Measurements from ENCODE around the gene TMEM243. TPM values are rescaled to one million over a fixed set of nuclear protein-coding genes. Genes with fewer than 3 reads are reported as not detected.

Gene TMEM243
- polyA plus RNA-seq, 2 of the 4 experiments (the other 2 are of a cell fraction), result 23.7 to 36.1 TPM

GRCh38 chr7:87154166-87154565 is 65.4 kb downstream of the TMEM243 start:
- WGBS (ENCODE audit: missing lambda C conversion rate), result 44% methylated on average over 2 of the region's 2 CpGs
- Histone ChIP-seq H3K4me3 (peak overlapping the region; percentile 61), H3K4me2 (peak overlapping the region; percentile 92), H3K9me3 (no peaks in the 10 kb centered on the region), H3K27ac (peak overlapping the region; percentile 26 to 90; a peak in 3 of 6 replicates), H3K4me1 (peaks cover 36% of the 10 kb centered on the region)
- POLR2A ChIA-PET, result interaction anchor here (0.8 to 2.3 kb wide), 2 partner anchors 8 to 9 kb away, joined by 3 to 14 read pairs; no protein-coding TSS in a partner anchor
- FAIRE-seq, result no peak
- no peak for DNase-seq (ENCODE audit: low read depth in 1 of 2, low spot score in 1 of 2)
- CTCF ChIA-PET, result interaction anchor here (0.6 kb wide), 1 partner anchor 34 kb away, joined by 3 read pairs; no protein-coding TSS in a partner anchor
- no peak for TF ChIP-seq E2F6 (IDR thresholded peaks at IDR 0.05; ENCODE audit: borderline replicate concordance, low read depth)
- TF ChIP-seq HOXB13 (CRISPR knock-in tag; IDR thresholded peaks at IDR 0.05; ENCODE audit: low read depth), result no peak
- TF ChIP-seq TP53 (CRISPR knock-in tag; IDR thresholded peaks at IDR 0.05), result no peak
- no peak for TF ChIP-seq RCOR1 (IDR thresholded peaks at IDR 0.05; ENCODE audit: low read depth, low read length)
- no peak for TF ChIP-seq BHLHE40 (IDR thresholded peaks at IDR 0.05; ENCODE audit: low read depth, low read length)
- no peak for TF ChIP-seq ZFP36 (IDR thresholded peaks at IDR 0.05; ENCODE audit: borderline replicate concordance, partially characterized antibody)
- TF ChIP-seq BCL3 (IDR thresholded peaks at IDR 0.05), result no peak
- TF ChIP-seq PBX3 (IDR thresholded peaks at IDR 0.05), result no peak
- TF ChIP-seq MAX (IDR thresholded peaks at IDR 0.05), result no peak
- TF ChIP-seq MAZ (IDR thresholded peaks at IDR 0.05; ENCODE audit: borderline replicate concordance, low read depth, low read length), result no peak
- ATAC-seq, result no peak

- Histone ChIP-seq H3K9me3 (no peaks in the 10 kb centered on the region), H3K4me1 (peaks cover 36% of the 10 kb centered on the region), H3K27ac (peak overlapping the region; percentile 90 to 99), H3K4me2 (peak overlapping the region; percentile 92), H3K4me3 (peak overlapping the region; percentile 61)
- POLR2A ChIA-PET, result interaction anchor here (0.7 to 2.4 kb wide), 22 partner anchors 7 to 1067 kb away, joined by 3 to 24 read pairs (median 4); partner anchors contain the start of genes CROT, SRI and TMEM243
- FAIRE-seq (no peak), DNase-seq (ENCODE audit: low read depth in 1 of 2, low spot score in 1 of 2) (peak; percentile 5 to 7), ATAC-seq (peak; percentile 22 to 48; a peak in 5 of 6 replicates)
- CTCF ChIA-PET, result interaction anchor here (0.6 to 1.4 kb wide), 4 partner anchors 10 to 262 kb away, joined by 3 read pairs; no protein-coding TSS in a partner anchor
- TF ChIP-seq ZSCAN20 (CRISPR knock-in tag; IDR thresholded peaks at IDR 0.05), result no peak
- TF ChIP-seq KDM5A (IDR thresholded peaks at IDR 0.05), result 0 out of 2 replicates have a peak, but pooled peaks have one; percentile 12
- under 1% methylated on average over 25 of the region's 25 CpGs for WGBS (ENCODE audit: missing lambda C conversion rate)
Measured at GRCh38 chr7:87152897-87153641, 66.5 kb downstream of the TMEM243 start.

GRCh38 chr7:87152112-87152896 is 67.2 kb downstream of the TMEM243 start, which contains the start of gene DMTF1:
TSS of gene DMTF1 (plus strand) at chr7:87152453. CDS start at chr7:87164942, 12,489 bp downstream.
- H3K4me1 ChIP-seq, result peaks cover 36% of the 10 kb centered on the region
- under 1% methylated on average over 38 of the region's 71 CpGs for WGBS (ENCODE audit: missing lambda C conversion rate)
- H3K4me3 ChIP-seq, result peak within 1 kb of the TSS; percentile 61
- CTCF ChIA-PET, result interaction anchor here (0.6 to 1.4 kb wide), 5 partner anchors 11 to 734 kb away, joined by 3 read pairs; no protein-coding TSS in a partner anchor
- FAIRE-seq, result no peak
- DNase-seq (ENCODE audit: low read depth in 1 of 2, low spot score in 1 of 2), result peak; percentile 81 to 95
- ATAC-seq, result peak; percentile 92 to 95
- POLR2A ChIA-PET, result interaction anchor here (0.6 to 2.4 kb wide), 24 partner anchors 8 to 1068 kb away, joined by 3 to 24 read pairs (median 4); partner anchors contain the start of genes CROT, DBF4, SLC25A40 and SRI
- peak within 1 kb of the TSS; percentile 92 for H3K4me2 ChIP-seq
- H3K27ac ChIP-seq, result peak within 1 kb of the TSS; percentile 90 to 99
- no peaks in the 10 kb centered on the region for H3K9me3 ChIP-seq
- peak; percentile 92 for TF ChIP-seq PHF8 (IDR thresholded peaks at IDR 0.05; ENCODE audit: borderline replicate concordance, low read depth)
- no peak for TF ChIP-seq ATOH8 (CRISPR knock-in tag; IDR thresholded peaks at IDR 0.05; ENCODE audit: low read depth)
- TF ChIP-seq GATA3 (IDR thresholded peaks at IDR 0.05; ENCODE audit: borderline replicate concordance), result peak; percentile 16; the same call in 1 of the 2 replicates
- TF ChIP-seq PBX3 (IDR thresholded peaks at IDR 0.05), result no peak; the same call in 1 of the 2 replicates
- 0 out of 4 replicates have a peak, but pooled peaks of 1 of the 2 experiments have one; percentile 6 for TF ChIP-seq CEBPB (IDR thresholded peaks at IDR 0.05)
- peak; percentile 90 to 93; a peak in 4 of 5 replicates for TF ChIP-seq JUN (IDR thresholded peaks at IDR 0.05)
- peak; percentile 80 for TF ChIP-seq E2F6 (IDR thresholded peaks at IDR 0.05; ENCODE audit: borderline replicate concordance, low read depth)
- TF ChIP-seq TFCP2L1 (CRISPR knock-in tag; IDR thresholded peaks at IDR 0.05), result 0 out of 2 replicates have a peak, but pooled peaks have one; percentile 19
- TF ChIP-seq BCL3 (IDR thresholded peaks at IDR 0.05), result 0 out of 3 replicates have a peak, but pooled peaks have one; percentile 58
- TF ChIP-seq MAZ (IDR thresholded peaks at IDR 0.05; ENCODE audit: borderline replicate concordance, low read depth, low read length), result peak; percentile 82; the same call in 1 of the 2 replicates
- no peak for TF ChIP-seq RCOR1 (IDR thresholded peaks at IDR 0.05; ENCODE audit: low read depth, low read length)

All from A549 (cell line).